22Rv1 (cell line): Measurements from ENCODE around the gene DNAJA4.
A peak's percentile ranks its signal among the peaks of the same experiment; 100 is the strongest.

Source experiments
- H3K27ac ChIP-seq: fragments of 450-650 bp; 2 replicates; pipeline ENCODE4 v1.5.1; 2017
- ZFX ChIP-seq: fragments of 450-650 bp; IDR thresholded peaks from 2 replicates; pipeline ENCODE4 v1.6.1; 2017; ENCODE audit warnings: antibody characterized with exemption, borderline replicate concordance
- TF ChIP-seq, protein P1 (sequence below): fragments of 450-650 bp; IDR thresholded peaks from 2 replicates; pipeline ENCODE4 v1.5.1; 2017; ENCODE audit warnings: mild to moderate bottlenecking

DNAJA4 gene

DNA sequence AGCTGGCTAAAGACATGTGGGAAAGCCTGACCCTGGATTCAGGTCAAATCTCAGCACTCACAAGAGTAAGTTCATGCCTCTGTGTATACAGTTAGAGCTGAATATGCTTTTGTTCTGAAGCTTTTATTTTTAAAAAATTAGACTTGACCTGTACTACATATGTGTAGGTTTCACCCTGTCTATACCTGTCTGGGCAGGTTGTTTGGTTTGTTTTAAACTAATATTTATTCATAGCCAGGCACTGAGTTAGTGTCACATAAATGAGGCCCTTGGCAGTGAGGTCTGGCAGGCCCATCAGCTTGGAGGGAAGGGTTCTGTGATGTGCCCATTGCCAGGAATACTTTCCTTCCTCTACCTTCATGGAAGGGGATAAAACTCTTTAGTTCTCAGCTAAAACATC lies 1.9 kb downstream of the DNAJA4 start:
- TF ChIP-seq, protein P1, sequence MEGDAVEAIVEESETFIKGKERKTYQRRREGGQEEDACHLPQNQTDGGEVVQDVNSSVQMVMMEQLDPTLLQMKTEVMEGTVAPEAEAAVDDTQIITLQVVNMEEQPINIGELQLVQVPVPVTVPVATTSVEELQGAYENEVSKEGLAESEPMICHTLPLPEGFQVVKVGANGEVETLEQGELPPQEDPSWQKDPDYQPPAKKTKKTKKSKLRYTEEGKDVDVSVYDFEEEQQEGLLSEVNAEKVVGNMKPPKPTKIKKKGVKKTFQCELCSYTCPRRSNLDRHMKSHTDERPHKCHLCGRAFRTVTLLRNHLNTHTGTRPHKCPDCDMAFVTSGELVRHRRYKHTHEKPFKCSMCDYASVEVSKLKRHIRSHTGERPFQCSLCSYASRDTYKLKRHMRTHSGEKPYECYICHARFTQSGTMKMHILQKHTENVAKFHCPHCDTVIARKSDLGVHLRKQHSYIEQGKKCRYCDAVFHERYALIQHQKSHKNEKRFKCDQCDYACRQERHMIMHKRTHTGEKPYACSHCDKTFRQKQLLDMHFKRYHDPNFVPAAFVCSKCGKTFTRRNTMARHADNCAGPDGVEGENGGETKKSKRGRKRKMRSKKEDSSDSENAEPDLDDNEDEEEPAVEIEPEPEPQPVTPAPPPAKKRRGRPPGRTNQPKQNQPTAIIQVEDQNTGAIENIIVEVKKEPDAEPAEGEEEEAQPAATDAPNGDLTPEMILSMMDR, result no peak
- TF ChIP-seq ZFX, result no peak
- H3K27ac ChIP-seq, result peak overlapping the region; percentile 58

DNA sequence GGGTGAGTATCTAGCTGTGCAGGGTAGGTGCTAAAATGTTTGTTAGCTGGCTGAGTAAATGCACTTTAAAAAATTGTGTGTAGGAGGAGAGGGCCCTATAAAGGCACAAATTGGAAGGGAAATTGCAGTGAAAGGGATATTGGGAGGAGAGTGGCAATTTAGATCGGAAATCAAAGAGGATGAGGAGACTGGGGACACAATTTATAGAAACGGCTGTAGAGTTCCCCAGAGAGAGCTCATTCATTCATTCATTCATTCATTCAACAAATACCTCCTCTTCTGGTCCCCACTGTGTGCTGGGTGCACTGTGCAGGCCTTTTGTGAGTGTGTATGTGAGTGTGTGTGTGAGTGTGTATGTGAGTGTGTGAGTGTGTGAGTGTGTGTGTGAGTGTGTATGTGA lies 2.4 kb downstream of the DNAJA4 start:
- no peak for TF ChIP-seq ZFX
- TF ChIP-seq, protein P1, result no peak
- peak overlapping the region; percentile 58 for H3K27ac ChIP-seq

DNA sequence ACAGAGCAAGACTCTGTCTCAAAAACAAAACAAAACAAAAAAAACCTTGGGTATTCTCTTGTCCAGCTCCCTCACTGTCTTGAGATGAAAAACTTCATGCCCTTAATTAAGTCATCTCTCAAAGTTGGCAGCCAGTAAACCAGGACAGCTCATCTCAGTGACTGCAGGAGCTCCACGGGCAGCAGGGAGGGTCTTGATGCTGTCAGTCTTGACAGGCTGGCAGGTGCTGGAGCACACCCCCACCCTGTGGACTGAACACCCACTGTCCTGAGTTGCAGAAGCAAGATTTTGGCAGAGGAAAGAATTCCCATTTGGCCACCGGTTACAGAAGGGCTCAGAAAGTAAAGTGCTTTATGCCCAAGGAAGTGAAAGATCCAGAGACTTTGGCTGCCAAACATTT lies 8.0 kb downstream of the DNAJA4 start:
- no peak overlapping the region for H3K27ac ChIP-seq
- no peak for TF ChIP-seq ZFX

DNA sequence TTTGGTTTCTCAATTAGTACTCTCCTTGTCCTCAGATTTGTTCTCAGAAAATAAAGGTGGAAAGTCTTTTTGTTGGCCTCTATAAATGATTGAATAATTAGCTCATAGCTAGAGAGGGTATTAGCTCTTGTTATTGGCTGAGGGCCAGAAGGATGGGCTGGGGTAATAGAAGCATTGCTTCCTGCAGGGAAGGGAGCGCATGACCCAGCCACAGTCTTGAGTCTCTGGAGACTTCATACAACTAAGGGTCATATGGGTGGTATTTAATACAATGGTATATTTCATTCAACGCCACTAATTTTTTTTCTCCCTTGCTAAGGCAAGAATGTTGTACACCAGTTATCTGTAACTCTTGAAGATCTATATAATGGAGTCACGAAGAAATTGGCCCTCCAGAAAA lies 8.4 kb downstream of the DNAJA4 start:
- H3K27ac ChIP-seq, result no peak overlapping the region
- TF ChIP-seq, protein P1, result no peak
- TF ChIP-seq ZFX, result no peak

DNA sequence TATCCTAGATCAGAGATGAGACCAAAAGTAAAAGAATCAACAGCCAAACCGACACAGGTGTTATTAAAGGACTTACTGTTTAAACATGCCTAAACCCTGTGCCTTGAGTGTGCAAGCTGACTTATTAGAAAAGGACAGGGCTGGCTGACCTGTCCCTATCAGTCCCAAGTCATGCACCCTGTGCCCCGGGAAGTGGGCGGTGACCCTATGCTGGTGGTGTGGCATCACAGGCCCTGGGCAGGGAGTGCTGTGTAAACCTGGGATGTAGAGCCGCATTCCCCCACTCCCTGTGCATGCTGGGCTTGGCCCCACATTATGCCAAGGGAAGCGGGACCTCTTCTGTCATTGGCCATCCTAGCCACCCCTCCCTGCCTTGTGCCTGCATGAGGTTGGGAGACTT lies 10.6 kb downstream of the DNAJA4 start:
- no peak overlapping the region for H3K27ac ChIP-seq
- TF ChIP-seq, protein P1, result no peak
- no peak for TF ChIP-seq ZFX

DNA sequence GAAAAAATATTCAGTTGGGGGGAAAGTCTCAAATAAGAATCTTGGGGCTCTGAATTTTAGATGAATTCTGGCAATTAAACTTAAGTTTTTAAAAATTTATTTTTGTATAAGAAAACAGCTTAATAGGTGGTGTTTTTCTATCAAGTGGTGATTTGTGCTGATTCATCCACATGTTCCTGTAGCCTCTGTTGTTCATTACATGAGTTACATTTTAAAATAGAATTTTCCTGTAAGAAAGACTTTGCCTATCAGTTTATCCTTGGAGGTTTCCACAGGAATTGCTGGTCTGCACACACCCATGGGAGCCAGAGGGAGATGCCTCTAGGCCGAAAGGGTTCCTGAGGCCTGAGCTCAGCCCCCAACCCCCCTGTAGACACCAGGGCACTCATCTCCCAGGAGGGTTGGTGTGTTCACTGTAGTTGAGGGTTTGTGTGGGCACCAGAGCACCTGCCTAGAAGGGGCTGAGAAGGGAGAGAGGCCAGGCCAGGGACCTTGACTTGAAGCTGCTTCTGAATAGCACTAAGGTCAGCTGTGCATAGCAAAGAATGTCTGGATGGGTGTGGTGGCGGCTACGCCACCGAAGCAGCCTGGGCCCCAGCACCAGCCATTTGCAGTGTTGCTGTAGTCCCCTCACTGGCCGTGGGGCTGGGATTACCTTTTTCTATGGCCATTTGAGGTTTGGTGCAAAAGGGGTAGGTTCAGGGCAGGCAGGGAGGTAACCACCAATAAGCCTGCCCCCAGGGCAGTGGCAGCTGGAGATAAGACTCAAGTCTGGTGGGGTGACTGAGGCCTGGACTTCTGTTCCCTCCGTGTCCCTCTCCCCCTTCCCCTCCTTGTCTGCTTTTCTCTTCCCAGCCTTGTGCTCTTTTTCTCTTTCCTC lies 11.9 kb downstream of the DNAJA4 start:
- TF ChIP-seq, protein P1, result no peak
- TF ChIP-seq ZFX, result no peak
- no peak overlapping the region for H3K27ac ChIP-seq

DNA sequence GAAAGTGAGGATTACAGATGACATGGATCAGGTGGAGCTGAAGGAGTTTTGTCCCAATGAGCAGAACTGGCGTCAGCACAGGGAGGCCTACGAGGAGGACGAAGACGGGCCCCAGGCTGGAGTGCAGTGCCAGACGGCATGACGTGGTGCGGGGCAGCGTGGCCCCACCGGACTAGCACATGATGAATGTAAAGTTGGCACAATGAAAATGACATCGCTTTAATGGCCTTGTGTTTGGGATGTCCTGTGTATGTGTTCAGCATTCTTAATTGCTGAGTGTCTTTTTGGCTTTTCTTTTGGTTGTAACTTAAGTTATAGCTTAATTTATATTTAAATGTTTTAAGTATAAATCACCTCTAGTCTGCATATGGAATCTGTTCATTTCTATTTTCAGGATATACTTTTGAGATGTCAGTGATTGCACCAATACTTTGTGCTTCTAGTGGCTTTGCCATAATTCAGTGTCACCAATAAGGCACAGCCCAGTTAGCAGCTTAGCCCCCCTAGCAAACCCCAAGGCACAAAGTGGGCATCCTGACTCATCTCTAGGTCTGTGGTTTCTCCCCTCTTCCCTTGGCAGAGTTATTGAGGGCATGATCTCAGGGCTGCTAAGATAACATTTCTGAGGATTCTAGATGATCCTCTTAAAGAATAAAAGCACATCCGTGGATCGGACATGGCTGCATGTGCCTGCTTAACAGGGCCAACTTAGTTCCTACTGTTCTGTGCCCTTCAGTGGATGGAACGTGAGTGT lies 16.1 kb downstream of the DNAJA4 start:
- H3K27ac ChIP-seq, result no peak overlapping the region

More for the DNA sequence above, 16.1 kb downstream of the DNAJA4 start:
- TF ChIP-seq, protein P1, result no peak
- no peak for TF ChIP-seq ZFX
